COR-L47 (cell line): ENCODE results near the gene TTLL3.

Experiments
- DNase-seq: peaks from one replicate; lab custom pipeline; 2025; lab: John Stamatoyannopoulos, UW

The TTLL3 gene

GRCh38 chr3:9780910-9781309, 29.2 kb upstream of the TTLL3 start:
- no peak for DNase-seq

GRCh38 chr3:9781551-9781950, 28.5 kb upstream of the TTLL3 start:
- DNase-seq: no peak

- no peak for DNase-seq
These were observed 28.0 kb upstream of the TTLL3 start for GRCh38 chr3:9781978-9782603.

GRCh38 chr3:9782770-9783169, 27.3 kb upstream of the TTLL3 start:
- no peak for DNase-seq

GRCh38 chr3:9783954-9784353, 26.1 kb upstream of the TTLL3 start:
- DNase-seq: no peak

- DNase-seq: no peak
These were observed 25.1 kb upstream of the TTLL3 start for GRCh38 chr3:9784965-9785364.

GRCh38 chr3:9785602-9786001, 24.5 kb upstream of the TTLL3 start:
- DNase-seq: no peak

GRCh38 chr3:9786209-9786739, 23.8 kb upstream of the TTLL3 start:
- no peak for DNase-seq

- no peak for DNase-seq
These were observed 23.0 kb upstream of the TTLL3 start for GRCh38 chr3:9786825-9787669.

- no peak for DNase-seq
These were observed 22.3 kb upstream of the TTLL3 start for GRCh38 chr3:9787714-9788113.

GRCh38 chr3:9791127-9791526, 18.9 kb upstream of the TTLL3 start:
- DNase-seq: no peak

GRCh38 chr3:9791790-9792404, 18.2 kb upstream of the TTLL3 start:
- DNase-seq: no peak

GRCh38 chr3:9792405-9793160, 17.5 kb upstream of the TTLL3 start, which contains the start of the genes ARPC4 and TADA3:
TSS of gene ARPC4 (plus strand) at chr3:9793082. CDS start at chr3:9793122, 40 bp downstream.
TSS of gene TADA3 (minus strand) at chr3:9792473. CDS start at chr3:9791466, 1,007 bp downstream.
- peak; percentile 76 for DNase-seq

GRCh38 chr3:9793161-9793781, 16.8 kb upstream of the TTLL3 start:
- no peak for DNase-seq

- DNase-seq: no peak
These were observed 15.7 kb upstream of the TTLL3 start for GRCh38 chr3:9794400-9794799.

- DNase-seq: no peak
These were observed 14.9 kb upstream of the TTLL3 start for GRCh38 chr3:9795207-9795606.

GRCh38 chr3:9797196-9797945, 12.7 kb upstream of the TTLL3 start:
- DNase-seq: no peak

GRCh38 chr3:9800529-9800928, 9.5 kb upstream of the TTLL3 start:
- no peak for DNase-seq

GRCh38 chr3:9803494-9803893, 6.6 kb upstream of the TTLL3 start:
- no peak for DNase-seq

GRCh38 chr3:9804996-9805395, 5.1 kb upstream of the TTLL3 start:
- no peak for DNase-seq

- no peak for DNase-seq
These were observed 3.9 kb upstream of the TTLL3 start for GRCh38 chr3:9806137-9806536.
